T-helper 1 cell (primary cell): ENCODE data around the gene PPP1R1B.

Experiments
- DNase-seq, 5 donors: peaks; one replicate each; pipeline ENCODE4 v3.0.0-alpha.2; 2012 to 2020

The PPP1R1B gene

GRCh38 chr17:39670746-39671145 lies 44.0 kb downstream of the PPP1R1B start:
- DNase-seq: no peak

DNA sequence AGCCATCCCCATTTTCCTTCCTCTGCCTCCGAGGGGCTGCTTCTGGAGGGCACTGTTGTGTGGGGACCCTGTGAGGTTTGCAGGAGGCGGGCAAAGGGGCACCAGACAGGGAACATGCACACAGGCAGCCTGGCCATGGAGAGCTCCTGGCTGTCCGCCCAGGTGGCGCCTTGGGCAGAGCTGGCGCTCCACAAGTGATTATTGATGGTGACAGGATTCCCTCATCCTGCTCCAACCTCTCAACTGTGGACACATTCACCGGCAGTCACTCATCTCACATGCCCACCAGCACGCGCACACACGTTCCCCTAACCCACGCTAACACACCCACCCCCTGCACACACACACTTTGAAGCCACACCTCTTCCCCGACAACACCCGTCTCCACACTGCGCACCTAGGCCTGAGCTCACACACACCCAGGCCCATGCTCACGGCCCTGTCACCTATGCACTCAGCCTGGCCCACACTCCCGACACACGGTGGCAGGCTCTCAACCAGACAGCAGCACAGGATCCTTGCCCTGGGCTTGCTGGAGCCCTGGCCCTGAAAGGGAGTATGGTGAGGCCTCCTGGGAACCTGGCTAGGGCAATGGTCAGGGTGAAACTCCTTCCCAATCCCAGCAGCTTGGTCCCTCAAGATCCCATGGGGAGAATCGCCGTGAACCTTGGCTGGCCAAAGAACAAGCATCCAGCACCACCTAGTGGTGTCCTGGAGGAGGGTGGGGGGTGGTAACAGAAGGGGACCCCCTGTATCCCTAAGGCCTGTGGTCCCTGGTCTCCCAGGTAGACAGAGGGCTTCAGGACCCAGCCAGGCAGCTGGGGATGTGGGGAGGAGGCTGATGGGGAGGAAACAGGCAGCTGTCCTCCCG lies 45.1 kb downstream of the PPP1R1B start:
- DNase-seq: no peak

- DNase-seq: no peak
These were observed 46.0 kb downstream of the PPP1R1B start for GRCh38 chr17:39672522-39673334.

- no peak for DNase-seq
These were observed 46.8 kb downstream of the PPP1R1B start for GRCh38 chr17:39673335-39674081.

- DNase-seq: no peak
These were observed 47.4 kb downstream of the PPP1R1B start for GRCh38 chr17:39674179-39674578.

DNA sequence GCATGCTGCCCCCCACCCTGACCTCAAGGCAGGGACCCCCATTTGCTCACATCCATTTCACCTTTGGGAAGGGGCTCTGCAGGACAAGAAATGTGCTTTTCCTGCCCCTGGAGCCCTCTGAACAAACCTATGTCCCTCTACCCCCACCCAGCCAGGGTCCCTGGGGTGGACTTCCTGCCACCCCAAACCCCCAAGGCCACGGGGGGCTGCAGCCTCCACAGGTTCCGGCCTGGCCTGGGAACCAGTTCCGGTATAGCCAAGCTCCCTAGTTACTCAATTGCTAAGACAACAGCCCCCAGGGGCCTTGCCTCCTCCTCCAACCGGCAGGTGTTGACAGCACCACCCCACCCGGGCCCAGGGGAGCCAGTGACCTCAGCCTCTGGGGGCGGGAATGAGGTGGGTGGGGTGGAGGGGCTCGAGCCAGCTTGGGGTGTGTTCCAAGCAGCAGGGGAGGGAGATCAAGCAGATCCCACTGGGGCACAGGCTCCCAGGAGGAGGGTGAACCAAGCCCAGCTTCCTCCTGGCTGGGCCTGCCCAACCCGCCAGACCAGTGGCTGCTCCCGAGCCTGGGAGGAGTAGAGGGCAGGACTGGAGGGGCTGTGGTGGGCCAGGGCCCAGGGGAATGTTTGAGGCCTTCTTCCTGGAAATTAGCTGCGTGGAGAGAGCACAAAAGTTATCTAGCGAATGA lies 48.1 kb downstream of the PPP1R1B start:
- no peak for DNase-seq

- no peak for DNase-seq
These were observed 48.8 kb downstream of the PPP1R1B start for GRCh38 chr17:39675390-39676082.

- peak in 2 of 5 donors; percentile 23 to 84 for DNase-seq
These were observed 49.6 kb downstream of the PPP1R1B start for GRCh38 chr17:39676198-39676819.

GRCh38 chr17:39677072-39677471 lies 50.3 kb downstream of the PPP1R1B start:
- DNase-seq: no peak

DNA sequence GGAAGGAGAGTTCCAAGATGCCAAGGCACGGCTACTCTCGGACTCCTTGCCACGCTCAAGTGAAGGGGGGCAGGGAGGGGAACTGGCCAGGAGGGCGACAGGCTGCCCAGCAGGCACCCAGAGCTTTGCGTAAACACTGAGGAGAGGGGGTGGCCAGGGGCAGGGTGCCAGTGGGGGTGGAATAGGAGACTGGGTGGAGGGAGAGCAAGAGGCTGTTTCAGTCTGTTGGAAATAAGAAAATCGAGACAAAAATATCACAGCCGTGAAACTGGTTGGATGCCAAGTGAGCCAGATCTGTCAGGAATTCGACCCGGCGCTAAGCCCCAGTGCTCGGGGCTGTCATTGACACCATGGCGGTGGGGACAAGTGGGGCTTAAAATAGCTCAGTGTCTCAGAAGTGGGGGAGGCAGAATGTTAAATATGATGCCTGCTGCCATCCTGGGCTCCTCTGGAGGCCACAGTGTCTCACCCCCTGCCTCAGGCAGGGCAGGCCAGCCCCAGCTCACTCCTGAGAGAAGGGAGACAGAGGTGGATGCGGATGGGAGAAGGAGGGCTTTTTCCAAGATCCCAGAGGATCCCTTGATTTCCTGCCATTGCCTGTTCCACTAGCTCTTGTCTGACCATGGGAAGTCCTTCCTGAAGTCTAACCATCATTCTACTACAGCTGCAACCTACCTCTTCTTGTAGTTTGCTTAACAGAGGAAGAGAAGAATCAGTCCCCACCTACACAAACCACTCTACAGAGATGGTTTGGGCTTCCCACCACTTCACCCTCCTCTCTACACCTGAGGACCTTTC lies 51.0 kb downstream of the PPP1R1B start:
- no peak for DNase-seq

- no peak for DNase-seq
These were observed 51.8 kb downstream of the PPP1R1B start for GRCh38 chr17:39678340-39679116.

GRCh38 chr17:39679521-39680192 lies 52.9 kb downstream of the PPP1R1B start:
- peak in 2 of 5 donors; percentile 37 to 69 for DNase-seq

GRCh38 chr17:39683295-39683939 lies 56.7 kb downstream of the PPP1R1B start:
- no peak for DNase-seq

DNA sequence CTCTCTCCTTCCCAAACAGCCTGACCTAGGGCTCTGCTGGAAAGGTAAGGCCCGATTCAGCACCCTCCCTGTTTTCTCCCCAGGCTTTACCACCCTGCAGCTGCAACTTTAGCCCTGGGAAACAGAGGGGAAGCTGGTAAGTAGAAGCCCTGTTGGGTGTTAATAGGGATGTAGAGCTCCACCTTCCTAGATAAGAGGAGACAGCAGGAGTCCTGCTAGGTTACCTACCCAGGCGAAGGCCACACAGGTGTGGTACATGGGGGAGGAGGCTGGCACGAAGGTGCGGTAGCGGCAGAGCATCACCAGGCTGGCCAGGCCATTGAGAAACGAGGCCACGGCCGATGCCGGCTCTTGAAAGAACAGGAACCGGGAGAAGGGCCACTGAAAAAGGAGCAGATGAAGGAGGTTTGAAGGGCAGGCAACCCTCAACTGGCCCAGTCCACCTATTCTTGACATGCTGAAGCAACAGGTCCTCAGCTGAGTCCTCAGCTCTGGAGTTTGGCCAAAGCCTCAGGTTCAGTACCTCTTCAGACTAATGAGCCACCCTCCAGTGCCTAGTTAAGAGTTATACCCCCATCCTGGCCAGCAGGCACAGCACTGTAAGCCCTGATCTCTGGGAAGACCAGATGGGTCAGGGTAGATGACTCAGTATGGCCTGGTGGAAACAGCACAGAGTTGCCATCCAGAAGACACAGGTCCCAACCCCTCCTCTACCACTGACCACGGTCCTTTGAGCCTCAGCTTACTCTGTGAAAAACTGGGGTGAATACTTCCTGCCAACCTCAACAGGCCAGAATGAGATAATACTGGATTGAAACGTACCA lies 57.8 kb downstream of the PPP1R1B start:
- DNase-seq: no peak
